GM18867 (cell line): Measurements from ENCODE around the gene MLLT11.
"Not testable (repeated sequence)": the region's sequence is repeated elsewhere in the genome, so short reads cannot be mapped to it uniquely, and the experiment has no call there.

Source experiments
- ATAC-seq: cut with Tn5 transposase; IDR thresholded peaks from one replicate; pipeline ENCODE4 v1.9.1; 2021; ENCODE audit warnings: mild to moderate bottlenecking, moderate library complexity; ENCODE audit not compliant: unreplicated experiment

MLLT11 gene

GRCh38 chr1:151055581-151055980 is 4.6 kb upstream of the MLLT11 start:
- ATAC-seq: no peak

GRCh38 chr1:151056149-151056548 is 4.0 kb upstream of the MLLT11 start:
- ATAC-seq: no peak

GRCh38 chr1:151058692-151059091 is 1.5 kb upstream of the MLLT11 start:
- no peak for ATAC-seq

GRCh38 chr1:151059109-151060006 is 839 bp upstream of the MLLT11 start, which contains the start of gene CDC42SE1:
TSS of gene CDC42SE1 (minus strand) at chr1:151059622. CDS start at chr1:151055730, 3,892 bp downstream.
- peak; percentile 83 for ATAC-seq

GRCh38 chr1:151060657-151061421 is 642 bp downstream of the MLLT11 start:
- ATAC-seq: no peak

- no peak for ATAC-seq
Measured at GRCh38 chr1:151061704-151062103, 1.5 kb downstream of the MLLT11 start.

- ATAC-seq: no peak
Measured at GRCh38 chr1:151062741-151063371, 2.7 kb downstream of the MLLT11 start.

- no peak for ATAC-seq
Measured at GRCh38 chr1:151065089-151065645, 5.0 kb downstream of the MLLT11 start.

GRCh38 chr1:151067185-151067584 is 7.0 kb downstream of the MLLT11 start:
- no peak for ATAC-seq

- ATAC-seq: no peak
Measured at GRCh38 chr1:151069103-151069486, 8.9 kb downstream of the MLLT11 start.

GRCh38 chr1:151070474-151071276 is 10.5 kb downstream of the MLLT11 start, which contains the start of gene GABPB2:
TSS of gene GABPB2 (plus strand) at chr1:151070761. CDS start at chr1:151088190, 17,429 bp downstream.
- peak; percentile 81 for ATAC-seq

- no peak for ATAC-seq
Measured at GRCh38 chr1:151072224-151072623, 12.0 kb downstream of the MLLT11 start.

GRCh38 chr1:151085953-151086559 is 25.9 kb downstream of the MLLT11 start:
- ATAC-seq: no peak

- ATAC-seq: not testable (repeated sequence)
Measured at GRCh38 chr1:151097426-151097825, 37.2 kb downstream of the MLLT11 start.

GRCh38 chr1:151098126-151098525 is 37.9 kb downstream of the MLLT11 start:
- no peak for ATAC-seq

GRCh38 chr1:151104630-151105029 is 44.4 kb downstream of the MLLT11 start:
- no peak for ATAC-seq

- no peak for ATAC-seq
Measured at GRCh38 chr1:151106894-151107293, 46.7 kb downstream of the MLLT11 start.

- ATAC-seq: no peak
Measured at GRCh38 chr1:151108331-151108730, 48.1 kb downstream of the MLLT11 start.

GRCh38 chr1:151113877-151114276 is 53.7 kb downstream of the MLLT11 start:
- ATAC-seq: no peak
